ENCODE data around the gene FASTK. TPM values are rescaled to one million over a fixed set of nuclear protein-coding genes. Genes with fewer than 3 reads are reported as not detected.

FASTK gene
- total RNA-seq, 1 experiment from 2014 or later: 86.4 TPM

DNA sequence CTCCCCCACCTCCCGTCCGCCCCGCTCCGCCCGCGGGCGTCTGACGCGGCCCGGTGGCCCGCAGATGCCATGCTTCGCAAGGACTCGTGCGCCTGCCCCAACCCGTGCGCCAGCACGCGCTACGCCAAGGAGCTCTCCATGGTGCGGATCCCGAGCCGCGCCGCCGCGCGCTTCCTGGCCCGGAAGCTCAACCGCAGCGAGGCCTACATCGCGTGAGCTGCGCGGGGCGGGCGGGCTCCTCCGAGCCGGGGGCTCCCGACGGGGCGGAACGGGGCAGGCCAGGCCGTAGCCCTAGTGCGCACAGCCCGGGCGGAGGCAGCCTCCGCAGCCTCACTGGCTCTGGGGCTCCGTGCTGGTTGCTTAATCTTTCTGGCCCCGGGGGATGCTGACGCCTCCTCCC lies 29.5 kb downstream of the FASTK start:
- TF ChIP-seq TCF7L2 (IDR thresholded peaks at IDR 0.05; ENCODE audit: borderline replicate concordance, extremely low read depth, insufficient read depth, insufficient read length): no peak
- no peak for TF ChIP-seq RAD21 (IDR thresholded peaks at IDR 0.05; ENCODE audit: low read depth)
- no peak for TF ChIP-seq EZH2phosphoT487 (IDR thresholded peaks at IDR 0.05; ENCODE audit: borderline replicate concordance)
- TF ChIP-seq SRF (IDR thresholded peaks at IDR 0.05; ENCODE audit: low read depth): no peak
- no peak for TF ChIP-seq EZH2 (IDR thresholded peaks at IDR 0.05)
- TF ChIP-seq ZBTB33 (IDR thresholded peaks at IDR 0.05; ENCODE audit: extremely low read depth, insufficient replicate concordance, low read length): no peak
- TF ChIP-seq ZFX (IDR thresholded peaks at IDR 0.05): no peak
- TF ChIP-seq POLR2A (IDR thresholded peaks at IDR 0.05; ENCODE audit: borderline replicate concordance, extremely low read depth, insufficient read depth, insufficient read length): no peak
- no peak for TF ChIP-seq CBX3 (IDR thresholded peaks at IDR 0.05; ENCODE audit: low read depth)
- TF ChIP-seq ZNF274 (IDR thresholded peaks at IDR 0.05; ENCODE audit: low read depth, low read length): no peak
- no peak for TF ChIP-seq SIN3A (IDR thresholded peaks at IDR 0.05; ENCODE audit: low read depth)
- TF ChIP-seq ATF3 (IDR thresholded peaks at IDR 0.05): no peak
- TF ChIP-seq FOSL1 (IDR thresholded peaks at IDR 0.05; ENCODE audit: low read depth): no peak
- TF ChIP-seq POLR2AphosphoS5 (IDR thresholded peaks at IDR 0.05; ENCODE audit: low read depth, low read length): no peak
- TF ChIP-seq ELF1 (IDR thresholded peaks at IDR 0.05; ENCODE audit: borderline replicate concordance, low read depth): no peak
- no peak for TF ChIP-seq CEBPB (IDR thresholded peaks at IDR 0.05; ENCODE audit: low read depth)
- no peak for TF ChIP-seq JUND (IDR thresholded peaks at IDR 0.05)
- DNase-seq (ENCODE audit: low read depth, low spot score): no peak
- ChIA-PET POLR2A (interaction anchor here (0.7 kb wide), 1 partner anchor 20 kb away, joined by 3 read pairs; no protein-coding TSS in a partner anchor), CTCF (no interaction called here), RAD21 (ENCODE audit: low non-redundant PET in 1 of 2, low total read pairs in 2 of 2, uncharacterized antibody in 2 of 2, unreplicated experiment in 2 of 2) (no interaction called here)
- Histone ChIP-seq H3K9ac (ENCODE audit: low read length) (no peak overlapping the region), H3K79me2 (ENCODE audit: insufficient read depth, low read length) (no peaks in the 10 kb centered on the region), H3K9me2 (ENCODE audit: insufficient read depth) (no peaks in the 10 kb centered on the region), H3K4me3 (replicated peaks in 1 of 2; ENCODE audit: low read depth in 1 of 2, low read length in 2 of 2) (no peak overlapping the region), H3K36me3 (ENCODE audit: control insufficient read depth in 1 of 2, insufficient read depth in 2 of 2, low read length in 2 of 2) (no peaks in the 10 kb centered on the region), H4K20me1 (ENCODE audit: insufficient read depth) (no peaks in the 10 kb centered on the region), H3K9me3 (ENCODE audit: control insufficient read depth in 1 of 2, insufficient read depth in 1 of 2, low read depth in 1 of 2, low read length in 2 of 2) (no peaks in the 10 kb centered on the region), H3K27me3 (ENCODE audit: insufficient read depth, low read length) (no peaks in the 10 kb centered on the region), H3K27ac (ENCODE audit: low read depth, low read length) (no peak overlapping the region), H3K4me2 (ENCODE audit: low read length) (no peak overlapping the region), H2AFZ (ENCODE audit: low read depth, low read length, poor library complexity, severe bottlenecking) (no peak overlapping the region), H3K4me1 (ENCODE audit: control insufficient read depth in 1 of 2, insufficient read depth in 2 of 2, low read length in 2 of 2) (no peaks in the 10 kb centered on the region)
- no peak for ATAC-seq
- intact Hi-C loops (cut with micrococcal nuclease): no loop called here
- BruUV-seq (replicated peaks): no TSS peak

Measured in HCT116 (cell line).